Measurements from ENCODE around the gene WNT9A. TPM values are rescaled to one million over a fixed set of nuclear protein-coding genes. Genes with fewer than 3 reads are reported as not detected.

The WNT9A gene
- total and polyA plus RNA-seq, 7 experiments from 2014 or later, result 0.29 TPM; not detected in 6

DNA sequence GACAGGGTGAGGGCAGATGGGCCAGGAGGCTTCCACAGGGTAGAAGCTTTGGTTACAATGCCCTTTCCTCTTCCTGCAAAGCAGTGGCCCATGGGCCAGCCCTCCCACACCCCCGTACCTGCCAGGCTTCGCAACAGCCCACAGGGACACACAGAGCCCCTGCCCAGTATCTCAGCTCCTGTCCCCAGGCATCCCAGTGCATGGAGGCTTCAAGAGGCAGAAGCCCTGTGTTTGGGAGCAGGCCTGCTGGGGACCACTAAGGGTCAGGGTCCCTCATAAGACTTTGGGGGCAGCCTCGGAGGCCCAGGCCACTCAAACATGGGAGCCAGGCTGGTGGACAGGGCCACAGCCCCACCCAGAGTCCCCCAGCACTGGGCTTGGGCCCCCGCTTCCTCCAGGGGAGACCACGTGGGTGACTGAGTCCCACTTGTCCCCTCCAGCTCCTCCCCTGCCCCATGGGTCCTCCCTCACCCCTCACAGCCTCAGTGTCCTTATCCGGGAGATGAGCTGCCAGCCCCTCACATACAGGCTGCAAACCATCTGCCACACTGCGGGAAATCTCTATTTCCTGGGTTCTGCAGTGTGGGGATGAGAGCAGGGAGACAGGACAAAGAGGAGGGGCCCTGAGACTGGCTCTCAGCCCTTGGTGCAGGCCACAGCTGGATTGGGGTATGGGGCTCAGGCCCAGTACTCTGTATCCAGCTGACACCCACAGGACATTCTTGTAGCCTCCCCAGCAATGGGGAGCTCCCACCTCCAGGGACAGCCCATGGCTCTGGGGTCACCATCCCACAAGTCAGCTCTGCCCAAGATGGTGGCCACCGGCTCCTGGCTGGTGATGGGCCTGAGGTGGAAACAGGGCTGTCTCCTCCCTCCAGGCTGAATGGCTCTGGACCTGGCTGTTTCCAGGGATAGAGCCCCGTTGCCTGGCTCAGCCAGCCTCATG is 50.7 kb downstream of the WNT9A start:
- CTCF ChIA-PET, result no interaction called here
- POLR2A ChIA-PET, result no interaction called here
- H3K36me3 ChIP-seq (ENCODE audit: control insufficient read depth in 2 of 3, insufficient read depth in 3 of 3, low read length in 3 of 3), result no peaks in the 10 kb centered on the region
- Mint-ChIP-seq H3K36me3 (no peaks in the 10 kb centered on the region), H3K4me1 (peaks cover 0 to 19% (median 5%) of the 10 kb centered on the region in 7 donors), H3K9me3 (peaks cover 0 to 3% (median 0%) of the 10 kb centered on the region in 11 donors), H3K4me3 (no peak overlapping the region), H3K27ac (peak overlapping the region in 3 of 9 donors; percentile 12 to 32 (median 18)), H3K27me3 (no peaks in the 10 kb centered on the region)
- DNase-seq (peak in 2 of 9 donors; percentile 4 to 17), ATAC-seq (no peak)
- no peaks in the 10 kb centered on the region for H3K27me3 ChIP-seq (ENCODE audit: control insufficient read depth in 2 of 2, insufficient read depth in 2 of 2, low read length in 2 of 2)
- intact Hi-C loops (cut with micrococcal nuclease), result no loop called here
- no peak overlapping the region for H3K4me3 ChIP-seq (ENCODE audit: low read length)
- H3K27ac ChIP-seq (ENCODE audit: low read depth, low read length), result no peak overlapping the region
- H3K9me3 ChIP-seq (ENCODE audit: control insufficient read depth in 2 of 3, low read length in 3 of 3), result no peaks in the 10 kb centered on the region
- H3K4me1 ChIP-seq (ENCODE audit: control insufficient read depth in 2 of 2, insufficient read depth in 2 of 2, low read length in 2 of 2), result no peaks in the 10 kb centered on the region

GRCh38 chr1:227895828-227896685 is 51.7 kb downstream of the WNT9A start:
- H3K27me3 Mint-ChIP-seq, result no peaks in the 10 kb centered on the region
- no peak overlapping the region for H3K4me3 Mint-ChIP-seq
- H3K9me3 ChIP-seq (ENCODE audit: control insufficient read depth in 2 of 3, low read length in 3 of 3), result no peaks in the 10 kb centered on the region
- no peaks in the 10 kb centered on the region for H3K4me1 ChIP-seq (ENCODE audit: control insufficient read depth in 2 of 2, insufficient read depth in 2 of 2, low read length in 2 of 2)
- H3K27me3 ChIP-seq (ENCODE audit: control insufficient read depth in 2 of 2, insufficient read depth in 2 of 2, low read length in 2 of 2), result no peaks in the 10 kb centered on the region
- peaks cover 0 to 3% (median 0%) of the 10 kb centered on the region in 11 donors for H3K9me3 Mint-ChIP-seq
- no peaks in the 10 kb centered on the region for H3K36me3 ChIP-seq (ENCODE audit: control insufficient read depth in 2 of 3, insufficient read depth in 3 of 3, low read length in 3 of 3)
- H3K4me1 Mint-ChIP-seq, result peaks cover 0 to 16% (median 4%) of the 10 kb centered on the region in 7 donors
- no peak overlapping the region for H3K4me3 ChIP-seq (ENCODE audit: low read length)
- intact Hi-C loops (cut with micrococcal nuclease), result no loop called here
- no peak for ATAC-seq
- no peaks in the 10 kb centered on the region for H3K36me3 Mint-ChIP-seq
- H3K27ac ChIP-seq (ENCODE audit: low read depth, low read length), result no peak overlapping the region
- POLR2A ChIA-PET, result no interaction called here
- peak overlapping the region in 2 of 9 donors; percentile 12 to 32 for H3K27ac Mint-ChIP-seq
- CTCF ChIA-PET, result no interaction called here
- DNase-seq, result peak in 2 of 9 donors; percentile 2 to 20

DNA sequence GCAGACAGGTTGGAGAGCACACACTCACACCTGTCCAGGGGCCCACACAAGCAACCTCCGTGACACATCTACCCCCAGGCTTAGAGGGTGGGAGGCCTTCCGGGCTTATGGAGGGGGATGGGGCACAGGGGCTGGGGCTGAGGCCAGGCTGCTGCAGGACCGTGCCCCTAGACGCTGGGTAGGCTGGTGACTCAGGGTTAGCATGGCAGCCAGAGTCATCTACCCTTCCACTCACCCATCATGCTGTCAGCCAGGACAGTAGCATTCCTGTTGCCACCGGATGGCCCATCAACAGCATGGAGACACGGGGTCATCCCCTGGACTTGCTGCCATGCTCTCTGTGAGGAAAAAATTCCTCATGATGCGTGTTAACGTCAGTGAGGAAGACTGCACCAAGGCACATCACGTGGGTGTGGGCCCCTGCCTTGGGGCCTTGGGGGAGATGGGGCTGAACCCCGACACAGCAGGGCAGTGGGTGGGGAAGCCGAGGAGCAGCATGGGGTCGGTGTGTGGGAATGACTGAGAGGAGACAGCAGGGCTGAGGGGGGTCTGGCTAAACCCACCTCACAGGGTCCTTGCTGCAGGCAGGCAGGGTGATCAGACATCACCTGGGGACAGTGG is 52.8 kb downstream of the WNT9A start:
- H3K4me3 Mint-ChIP-seq, result peak overlapping the region in 1 of 10 donors; percentile 9
- ChIA-PET POLR2A (no interaction called here), CTCF (no interaction called here)
- H3K4me1 Mint-ChIP-seq, result peaks cover 0 to 19% (median 10%) of the 10 kb centered on the region in 7 donors
- Histone ChIP-seq H3K4me1 (ENCODE audit: control insufficient read depth in 2 of 2, insufficient read depth in 2 of 2, low read length in 2 of 2) (no peaks in the 10 kb centered on the region), H3K27ac (ENCODE audit: low read depth, low read length) (no peak overlapping the region), H3K36me3 (ENCODE audit: control insufficient read depth in 2 of 3, insufficient read depth in 3 of 3, low read length in 3 of 3) (no peaks in the 10 kb centered on the region), H3K9me3 (ENCODE audit: control insufficient read depth in 2 of 3, low read length in 3 of 3) (no peaks in the 10 kb centered on the region), H3K27me3 (ENCODE audit: control insufficient read depth in 2 of 2, insufficient read depth in 2 of 2, low read length in 2 of 2) (no peaks in the 10 kb centered on the region), H3K4me3 (ENCODE audit: low read length) (no peak overlapping the region)
- no peaks in the 10 kb centered on the region for H3K36me3 Mint-ChIP-seq
- DNase-seq (peak in 2 of 9 donors; percentile 1 to 11), ATAC-seq (no peak)
- peaks cover 0 to 3% (median 0%) of the 10 kb centered on the region in 11 donors for H3K9me3 Mint-ChIP-seq
- H3K27ac Mint-ChIP-seq, result peak overlapping the region in 1 of 9 donors; percentile 65
- intact Hi-C loops (cut with micrococcal nuclease), result no loop called here
- H3K27me3 Mint-ChIP-seq, result no peaks in the 10 kb centered on the region

DNA sequence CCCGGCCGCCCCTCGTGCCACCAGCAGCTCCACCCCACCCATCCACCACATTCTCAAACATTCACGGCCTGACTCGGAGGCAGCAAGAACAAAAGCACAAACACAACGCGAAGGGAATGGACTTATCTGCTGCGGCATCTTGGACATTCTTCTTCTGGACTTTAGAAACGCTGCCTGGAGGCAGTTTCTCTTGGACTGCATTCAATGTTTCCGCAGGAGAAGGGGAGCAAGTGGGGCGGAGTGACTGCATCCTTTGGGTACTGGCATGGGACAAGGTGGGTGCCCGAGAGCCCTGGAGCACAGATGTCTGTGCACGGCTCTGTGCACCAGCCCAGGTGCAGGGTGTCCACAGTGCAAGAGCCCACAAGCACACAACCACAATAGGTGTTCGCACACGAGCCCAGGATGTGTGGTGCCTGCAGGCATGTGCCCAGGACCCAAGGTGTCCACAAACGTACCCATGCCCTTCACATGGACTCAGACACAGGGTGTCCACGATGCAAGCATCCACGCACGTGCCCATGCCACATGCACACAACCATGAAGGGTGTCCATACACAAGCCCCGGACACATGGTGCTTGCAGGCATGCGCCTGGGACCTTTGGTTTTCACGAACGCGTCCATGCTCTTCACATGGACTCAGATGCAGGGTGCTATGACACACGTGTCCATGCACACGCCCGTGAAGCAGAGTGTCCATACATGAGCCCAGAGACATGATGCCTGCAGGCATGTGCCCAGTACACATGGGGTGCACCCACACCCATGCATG is 53.6 kb downstream of the WNT9A start:
- H3K27ac ChIP-seq (ENCODE audit: low read depth, low read length), result no peak overlapping the region
- H3K9me3 Mint-ChIP-seq, result peaks cover 0 to 3% (median 0%) of the 10 kb centered on the region in 11 donors
- intact Hi-C loops (cut with micrococcal nuclease), result no loop called here
- H3K4me3 ChIP-seq (ENCODE audit: low read length), result no peak overlapping the region
- peak in 2 of 9 donors; percentile 4 to 17 for DNase-seq
- H3K36me3 ChIP-seq (ENCODE audit: control insufficient read depth in 2 of 3, insufficient read depth in 3 of 3, low read length in 3 of 3), result no peaks in the 10 kb centered on the region
- ChIA-PET POLR2A (no interaction called here), CTCF (no interaction called here)
- no peak overlapping the region for H3K4me3 Mint-ChIP-seq
- H3K4me1 ChIP-seq (ENCODE audit: control insufficient read depth in 2 of 2, insufficient read depth in 2 of 2, low read length in 2 of 2), result no peaks in the 10 kb centered on the region
- no peaks in the 10 kb centered on the region for H3K27me3 Mint-ChIP-seq
- no peaks in the 10 kb centered on the region for H3K27me3 ChIP-seq (ENCODE audit: control insufficient read depth in 2 of 2, insufficient read depth in 2 of 2, low read length in 2 of 2)
- H3K27ac Mint-ChIP-seq, result peak overlapping the region in 2 of 9 donors; percentile 18 to 65
- peaks cover 0 to 23% (median 11%) of the 10 kb centered on the region in 7 donors for H3K4me1 Mint-ChIP-seq
- ATAC-seq, result no peak
- no peaks in the 10 kb centered on the region for H3K36me3 Mint-ChIP-seq
- no peaks in the 10 kb centered on the region for H3K9me3 ChIP-seq (ENCODE audit: control insufficient read depth in 2 of 3, low read length in 3 of 3)

GRCh38 chr1:227893300-227893948 is 54.3 kb downstream of the WNT9A start:
- H3K4me1 ChIP-seq (ENCODE audit: control insufficient read depth in 2 of 2, insufficient read depth in 2 of 2, low read length in 2 of 2), result peaks cover 0 to under 1% of the 10 kb centered on the region in 2 donors
- intact Hi-C loops (cut with micrococcal nuclease), result no loop called here
- Mint-ChIP-seq H3K27me3 (no peaks in the 10 kb centered on the region), H3K27ac (peak overlapping the region in 1 of 9 donors; percentile 18), H3K9me3 (peaks cover 0 to 3% (median 0%) of the 10 kb centered on the region in 11 donors), H3K4me1 (peaks cover 0 to 21% (median 11%) of the 10 kb centered on the region in 7 donors), H3K36me3 (no peaks in the 10 kb centered on the region), H3K4me3 (no peak overlapping the region)
- H3K36me3 ChIP-seq (ENCODE audit: control insufficient read depth in 2 of 3, insufficient read depth in 3 of 3, low read length in 3 of 3), result no peaks in the 10 kb centered on the region
- no peak overlapping the region for H3K27ac ChIP-seq (ENCODE audit: low read depth, low read length)
- ChIA-PET POLR2A (no interaction called here), CTCF (no interaction called here)
- ATAC-seq (no peak), DNase-seq (peak in 2 of 9 donors; percentile 3 to 14)
- H3K9me3 ChIP-seq (ENCODE audit: control insufficient read depth in 2 of 3, low read length in 3 of 3), result no peaks in the 10 kb centered on the region
- no peak overlapping the region for H3K4me3 ChIP-seq (ENCODE audit: low read length)
- no peaks in the 10 kb centered on the region for H3K27me3 ChIP-seq (ENCODE audit: control insufficient read depth in 2 of 2, insufficient read depth in 2 of 2, low read length in 2 of 2)

Data from naive thymus-derived CD4-positive, alpha-beta T cell (primary cell).